ENCODE data around the gene PYURF.
"Not testable (repeated sequence)": the region's sequence is repeated elsewhere in the genome, so short reads cannot be mapped to it uniquely, and the experiment has no call there.

Gene PYURF, protein sequence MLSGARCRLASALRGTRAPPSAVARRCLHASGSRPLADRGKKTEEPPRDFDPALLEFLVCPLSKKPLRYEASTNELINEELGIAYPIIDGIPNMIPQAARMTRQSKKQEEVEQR

DNA sequence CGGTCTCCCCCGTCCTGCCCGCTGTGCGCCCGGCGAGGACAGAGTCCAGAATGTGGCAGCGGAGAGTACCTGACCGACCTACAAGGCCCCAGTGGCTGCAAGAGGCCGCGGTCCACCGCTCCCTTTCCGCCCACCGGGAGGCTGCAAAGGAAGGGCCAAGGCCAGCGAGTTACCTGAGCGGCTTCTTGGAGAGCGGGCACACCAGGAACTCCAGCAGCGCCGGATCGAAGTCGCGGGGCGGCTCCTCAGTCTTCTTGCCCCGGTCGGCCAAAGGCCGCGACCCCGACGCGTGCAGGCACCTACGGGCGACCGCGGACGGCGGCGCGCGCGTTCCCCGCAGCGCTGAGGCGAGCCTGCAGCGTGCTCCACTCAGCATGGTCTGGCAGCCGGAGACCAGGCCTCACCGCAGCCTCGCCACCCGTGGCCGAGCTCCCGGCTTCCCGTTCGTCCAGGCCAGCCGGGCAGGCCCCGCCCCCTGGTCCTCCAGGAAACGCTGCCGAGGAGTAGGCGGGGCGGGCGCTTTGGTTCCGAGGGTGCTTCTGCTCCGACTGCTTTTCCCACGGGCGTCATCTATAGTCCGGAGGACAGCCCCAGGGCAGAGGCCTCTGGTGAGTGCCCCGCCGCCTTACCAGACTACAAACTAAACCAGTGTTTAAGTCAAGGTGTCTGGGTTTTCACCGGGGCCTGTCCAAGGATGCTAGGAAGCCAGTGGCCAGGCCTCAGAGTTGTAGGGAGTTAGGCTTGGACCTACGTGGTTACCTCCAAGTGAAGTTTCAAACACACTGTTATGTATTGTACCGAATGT lies at the start of gene PYURF:
Gene PYURF (minus strand): TSS at position 452 of the 805 bp plus-strand sequence. CDS start 76 bp downstream, at position 376.
- H3K27ac Mint-ChIP-seq, result peak within 1 kb of the TSS; percentile 97
- H3K4me1 Mint-ChIP-seq, result peaks cover 42% of the 10 kb centered on the region
- peak within 1 kb of the TSS; percentile 98 for H3K4me3 Mint-ChIP-seq

DNA sequence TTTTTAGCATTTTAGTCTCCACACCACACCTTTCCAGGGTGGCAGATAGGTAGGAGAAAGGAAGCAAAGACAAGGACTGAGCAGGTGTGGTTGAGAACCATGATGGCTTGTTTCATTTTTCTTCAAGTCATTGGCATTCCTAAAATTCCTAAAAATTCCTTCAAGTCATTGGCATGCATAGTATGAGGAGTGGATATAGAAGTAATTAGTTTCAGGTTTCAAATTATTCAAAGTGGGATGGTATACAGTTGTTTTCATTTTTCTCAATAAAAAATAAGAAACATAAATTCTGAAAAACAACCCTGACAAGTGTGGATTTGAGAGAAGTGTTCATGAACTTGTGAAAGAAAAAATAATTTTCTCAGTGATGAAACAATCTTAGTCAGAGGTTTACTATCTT lies 46.4 kb upstream of the PYURF start:
- TF ChIP-seq, protein P1, sequence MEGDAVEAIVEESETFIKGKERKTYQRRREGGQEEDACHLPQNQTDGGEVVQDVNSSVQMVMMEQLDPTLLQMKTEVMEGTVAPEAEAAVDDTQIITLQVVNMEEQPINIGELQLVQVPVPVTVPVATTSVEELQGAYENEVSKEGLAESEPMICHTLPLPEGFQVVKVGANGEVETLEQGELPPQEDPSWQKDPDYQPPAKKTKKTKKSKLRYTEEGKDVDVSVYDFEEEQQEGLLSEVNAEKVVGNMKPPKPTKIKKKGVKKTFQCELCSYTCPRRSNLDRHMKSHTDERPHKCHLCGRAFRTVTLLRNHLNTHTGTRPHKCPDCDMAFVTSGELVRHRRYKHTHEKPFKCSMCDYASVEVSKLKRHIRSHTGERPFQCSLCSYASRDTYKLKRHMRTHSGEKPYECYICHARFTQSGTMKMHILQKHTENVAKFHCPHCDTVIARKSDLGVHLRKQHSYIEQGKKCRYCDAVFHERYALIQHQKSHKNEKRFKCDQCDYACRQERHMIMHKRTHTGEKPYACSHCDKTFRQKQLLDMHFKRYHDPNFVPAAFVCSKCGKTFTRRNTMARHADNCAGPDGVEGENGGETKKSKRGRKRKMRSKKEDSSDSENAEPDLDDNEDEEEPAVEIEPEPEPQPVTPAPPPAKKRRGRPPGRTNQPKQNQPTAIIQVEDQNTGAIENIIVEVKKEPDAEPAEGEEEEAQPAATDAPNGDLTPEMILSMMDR (IDR thresholded peaks at IDR 0.05), result no peak

More for the DNA sequence above, at the start of gene PYURF:
- H3K27me3 Mint-ChIP-seq (ENCODE audit: low read depth, poor library complexity), result peaks cover 4% of the 10 kb centered on the region
- DNase-seq, result peak; percentile 97
- TF ChIP-seq, protein P1 (IDR thresholded peaks at IDR 0.05), result no peak
- no peaks in the 10 kb centered on the region for H3K9me3 Mint-ChIP-seq
- H3K36me3 Mint-ChIP-seq (ENCODE audit: low read depth), result peaks cover 24% of the 10 kb centered on the region

DNA sequence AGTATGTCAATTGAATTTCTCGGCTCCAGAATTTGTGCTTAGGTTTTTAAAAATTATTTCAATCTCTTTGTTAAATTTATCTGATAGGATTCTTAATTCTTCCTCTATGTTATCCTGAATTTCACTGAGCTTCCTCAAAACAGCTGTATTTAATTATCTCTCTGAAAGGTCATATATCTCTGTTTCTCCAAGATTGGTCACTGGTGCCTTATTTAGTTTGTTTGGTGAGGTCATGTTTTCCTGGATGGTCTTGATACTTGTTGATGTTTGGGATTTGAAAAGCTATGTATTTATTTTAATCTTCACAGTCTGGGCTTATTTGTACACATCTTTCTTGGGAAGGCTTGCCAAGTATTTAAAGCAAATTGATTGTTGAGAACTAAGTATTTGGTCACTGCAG lies 44.0 kb upstream of the PYURF start:
- TF ChIP-seq, protein P1 (IDR thresholded peaks at IDR 0.05), result no peak
- Mint-ChIP-seq H3K27ac (no peak overlapping the region), H3K4me1 (peaks cover 9% of the 10 kb centered on the region), H3K27me3 (ENCODE audit: low read depth, poor library complexity) (peaks cover 5% of the 10 kb centered on the region), H3K4me3 (no peak overlapping the region), H3K9me3 (no peaks in the 10 kb centered on the region), H3K36me3 (ENCODE audit: low read depth) (no peaks in the 10 kb centered on the region)
- DNase-seq, result no peak

More for the DNA sequence above, 46.4 kb upstream of the PYURF start:
- Mint-ChIP-seq H3K27me3 (ENCODE audit: low read depth, poor library complexity) (peaks cover 5% of the 10 kb centered on the region), H3K9me3 (no peaks in the 10 kb centered on the region), H3K27ac (no peak overlapping the region), H3K4me3 (no peak overlapping the region), H3K36me3 (ENCODE audit: low read depth) (no peaks in the 10 kb centered on the region), H3K4me1 (peaks cover 22% of the 10 kb centered on the region)
- no peak for DNase-seq

DNA sequence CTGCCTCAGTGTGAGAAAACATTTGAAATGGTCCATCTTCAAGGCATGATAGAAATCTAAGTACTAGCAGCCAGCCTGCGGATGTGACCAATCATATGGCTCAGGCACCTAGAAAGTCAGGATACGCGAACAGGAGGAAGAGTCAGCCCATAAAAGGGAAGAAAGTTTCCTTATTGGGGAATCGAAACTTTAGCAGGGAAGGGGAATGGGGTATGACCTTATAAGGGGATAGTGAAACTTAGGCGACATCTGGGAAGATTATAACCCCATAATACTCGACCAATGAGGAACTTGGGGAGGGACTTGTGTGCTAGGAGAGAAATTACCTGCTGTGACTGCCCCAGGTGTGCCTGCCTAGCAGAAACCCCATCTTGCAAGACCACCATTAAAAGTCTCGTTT lies 26.2 kb upstream of the PYURF start:
- TF ChIP-seq, protein P1 (IDR thresholded peaks at IDR 0.05), result no peak
- Mint-ChIP-seq H3K4me3 (no peak overlapping the region), H3K4me1 (no peaks in the 10 kb centered on the region), H3K27ac (no peak overlapping the region), H3K27me3 (ENCODE audit: low read depth, poor library complexity) (no peaks in the 10 kb centered on the region), H3K36me3 (ENCODE audit: low read depth) (no peaks in the 10 kb centered on the region), H3K9me3 (peaks cover 9% of the 10 kb centered on the region)
- no peak for DNase-seq

DNA sequence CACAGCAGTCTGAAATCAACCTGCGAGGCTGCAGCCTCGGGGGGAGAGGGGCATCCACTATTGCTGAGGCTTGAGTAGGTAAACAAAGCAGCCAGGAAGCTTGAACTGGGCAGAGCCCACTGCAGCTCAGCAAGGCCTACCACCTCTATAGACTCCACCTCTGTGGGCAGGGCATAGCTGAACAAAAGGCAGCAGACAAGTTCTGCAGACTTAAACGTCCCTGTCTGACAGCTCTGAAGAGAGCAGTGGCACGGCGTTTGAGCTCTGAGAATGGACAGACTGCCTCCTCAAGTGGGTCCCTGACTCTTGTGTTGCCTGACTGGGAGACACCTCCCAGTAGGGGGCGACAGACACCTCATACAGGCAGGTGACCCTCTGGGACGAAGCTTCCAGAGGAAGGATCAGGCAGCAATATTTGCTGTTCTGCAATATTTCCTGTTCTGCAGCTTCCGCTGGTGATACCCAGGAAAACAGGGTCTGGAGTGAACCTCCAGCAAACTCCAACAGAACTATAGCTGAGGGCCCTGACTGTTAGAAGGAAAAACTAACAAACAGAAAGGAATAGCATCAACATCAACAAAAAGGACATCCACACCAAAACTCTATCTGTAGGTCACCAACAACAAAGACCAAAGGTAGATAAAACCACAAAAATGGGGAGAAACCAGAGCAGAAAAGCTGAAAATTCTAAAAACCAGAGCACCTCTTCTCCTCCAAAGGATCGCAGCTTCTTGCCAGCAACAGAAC lies 15.9 kb upstream of the PYURF start:
- TF ChIP-seq, protein P1 (IDR thresholded peaks at IDR 0.05), result peak; percentile 57
- H3K4me3 Mint-ChIP-seq; H3K27ac Mint-ChIP-seq; H3K4me1 Mint-ChIP-seq; H3K36me3 Mint-ChIP-seq (ENCODE audit: low read depth); H3K9me3 Mint-ChIP-seq; H3K27me3 Mint-ChIP-seq (ENCODE audit: low read depth, poor library complexity): not testable (repeated sequence)
- DNase-seq, result peak; percentile 61
